Subcutaneous adipose tissue (tissue), 4 donors: ENCODE measurements around the gene GAL3ST1. TPM values are rescaled to one million over a fixed set of nuclear protein-coding genes. Genes with fewer than 3 reads are reported as not detected.

Source experiments
- CTCF ChIP-seq: fragments of 450-650 bp; IDR thresholded peaks from one replicate; pipeline ENCODE4 v1.5.1; 2016; ENCODE audit warnings: low read depth, mild to moderate bottlenecking, control low read depth, antibody characterized with exemption, moderate library complexity
- total RNA-seq, 4 donors: library from RNA; depleted of rRNA; stranded (reverse); fragments of >200 nt; gene quantifications; one replicate each; pipeline ENCODE4 v1.1.0, GENCODE V29; 2016

Gene GAL3ST1
- total RNA-seq, 4 donors from 2014 or later: 0.66 to 1.0 TPM; not detected in 2

- no peak for TF ChIP-seq CTCF
These were observed 6.4 kb upstream of the GAL3ST1 start for GRCh38 chr22:30580896-30581295.

GRCh38 chr22:30578481-30578880, 4.0 kb upstream of the GAL3ST1 start:
- no peak for TF ChIP-seq CTCF

- TF ChIP-seq CTCF: no peak
These were observed 1.4 kb upstream of the GAL3ST1 start for GRCh38 chr22:30575859-30576258.

GRCh38 chr22:30574997-30575671, 669 bp upstream of the GAL3ST1 start:
- TF ChIP-seq CTCF: no peak

GRCh38 chr22:30573594-30574094, 821 bp downstream of the GAL3ST1 start:
- no peak for TF ChIP-seq CTCF

- no peak for TF ChIP-seq CTCF
These were observed 1.4 kb downstream of the GAL3ST1 start for GRCh38 chr22:30572840-30573593.

- TF ChIP-seq CTCF: no peak
These were observed 2.3 kb downstream of the GAL3ST1 start for GRCh38 chr22:30572210-30572609.
